ENCODE results near the gene ZNF628.

ZNF628 gene

GRCh38 chr19:55481148-55481793 is 4.9 kb downstream of the ZNF628 start:
- no peak for DNase-seq (ENCODE audit: low spot score)
- in situ Hi-C loops (cut with MboI; ENCODE audit: low sequenced_read_pairs, unreplicated experiment), result no loop called here
- TF ChIP-seq CTCF (IDR thresholded peaks at IDR 0.05; ENCODE audit: borderline replicate concordance, control extremely low read depth, extremely low read depth, insufficient read depth, missing control alignments), result no peak

GRCh38 chr19:55481794-55482155 is 5.4 kb downstream of the ZNF628 start:
- DNase-seq (ENCODE audit: low spot score), result no peak
- in situ Hi-C loops (cut with MboI; ENCODE audit: low sequenced_read_pairs, unreplicated experiment), result no loop called here
- TF ChIP-seq CTCF (IDR thresholded peaks at IDR 0.05; ENCODE audit: borderline replicate concordance, control extremely low read depth, extremely low read depth, insufficient read depth, missing control alignments), result no peak

- in situ Hi-C loops (cut with MboI; ENCODE audit: low sequenced_read_pairs, unreplicated experiment), result no loop called here
Observed at GRCh38 chr19:55482156-55482961, 5.9 kb downstream of the ZNF628 start.

GRCh38 chr19:55482967-55483705 is 6.7 kb downstream of the ZNF628 start:
- TF ChIP-seq CTCF (IDR thresholded peaks at IDR 0.05; ENCODE audit: borderline replicate concordance, control extremely low read depth, extremely low read depth, insufficient read depth, missing control alignments), result no peak
- DNase-seq (ENCODE audit: low spot score), result no peak
- in situ Hi-C loops (cut with MboI; ENCODE audit: low sequenced_read_pairs, unreplicated experiment), result no loop called here

More at GRCh38 chr19:55482156-55482961, 5.9 kb downstream of the ZNF628 start:
- no peak for DNase-seq (ENCODE audit: low spot score)
- TF ChIP-seq CTCF (IDR thresholded peaks at IDR 0.05; ENCODE audit: borderline replicate concordance, control extremely low read depth, extremely low read depth, insufficient read depth, missing control alignments), result no peak

GRCh38 chr19:55483706-55484592 is 7.5 kb downstream of the ZNF628 start:
- no peak for DNase-seq (ENCODE audit: low spot score)
- in situ Hi-C loops (cut with MboI; ENCODE audit: low sequenced_read_pairs, unreplicated experiment), result no loop called here
- TF ChIP-seq CTCF (IDR thresholded peaks at IDR 0.05; ENCODE audit: borderline replicate concordance, control extremely low read depth, extremely low read depth, insufficient read depth, missing control alignments), result no peak

Measured in GM13976 (cell line).